GM23248 (cell line): Measurements from ENCODE around the gene SLC35G3.

Experiments
- EZH2 ChIP-seq: fragments of 200-600 bp; sonication (generic); IDR thresholded peaks from 2 replicates; pipeline ENCODE4 v1.6.1; 2018; ENCODE audit warnings: antibody characterized with exemption, mild to moderate bottlenecking; ENCODE audit not compliant: insufficient read depth, poor library complexity, severe bottlenecking
- EZH2phosphoT487 ChIP-seq: fragments of 200-600 bp; sonication (generic); IDR thresholded peaks from 2 replicates; pipeline ENCODE4 v1.6.1; 2018; ENCODE audit warnings: antibody characterized with exemption, moderate library complexity, mild to moderate bottlenecking, low read depth; ENCODE audit not compliant: insufficient read depth

GRCh38 chr17:35163886-35164285 lies 30.3 kb downstream of the SLC35G3 start:
- TF ChIP-seq EZH2 (no peak), EZH2phosphoT487 (no peak)
